SW 1271 (cell line): ENCODE measurements around the gene TMCO2.
A peak's percentile ranks its signal among the peaks of the same experiment; 100 is the strongest.

Experiments used
- DNase-seq, 2 experiments: peaks; one replicate each; lab custom pipeline; 2025; lab: John Stamatoyannopoulos, UW

The TMCO2 gene

GRCh38 chr1:40257688-40258444, 10.1 kb downstream of the TMCO2 start, which contains the start of gene ZMPSTE24:
ZMPSTE24 (plus strand) TSS chr1:40258236; CDS start chr1:40258272, 36 bp downstream.
- peak; percentile 83 to 94 for DNase-seq

- no peak for DNase-seq
Measured at GRCh38 chr1:40258445-40258769, 10.7 kb downstream of the TMCO2 start.

- DNase-seq, result no peak
Measured at GRCh38 chr1:40264354-40264781, 16.6 kb downstream of the TMCO2 start.

- DNase-seq, result no peak
Measured at GRCh38 chr1:40265298-40265697, 17.6 kb downstream of the TMCO2 start.

GRCh38 chr1:40265919-40266318, 18.2 kb downstream of the TMCO2 start:
- no peak for DNase-seq

- no peak for DNase-seq
Measured at GRCh38 chr1:40266786-40267535, 19.2 kb downstream of the TMCO2 start.

GRCh38 chr1:40267767-40268187, 20.0 kb downstream of the TMCO2 start:
- no peak for DNase-seq

GRCh38 chr1:40268211-40268610, 20.5 kb downstream of the TMCO2 start:
- DNase-seq, result no peak

GRCh38 chr1:40270152-40270834, 22.6 kb downstream of the TMCO2 start:
- no peak for DNase-seq

GRCh38 chr1:40272653-40273213, 25.0 kb downstream of the TMCO2 start:
- DNase-seq, result no peak

GRCh38 chr1:40273547-40274166, 25.9 kb downstream of the TMCO2 start:
- no peak for DNase-seq

GRCh38 chr1:40274331-40274730, 26.6 kb downstream of the TMCO2 start:
- DNase-seq, result no peak

GRCh38 chr1:40276122-40276521, 28.4 kb downstream of the TMCO2 start:
- no peak for DNase-seq

GRCh38 chr1:40281853-40282252, 34.1 kb downstream of the TMCO2 start:
- no peak for DNase-seq

GRCh38 chr1:40291293-40291692, 43.6 kb downstream of the TMCO2 start:
- DNase-seq, result no peak

- DNase-seq, result no peak
Measured at GRCh38 chr1:40299366-40300248, 51.9 kb downstream of the TMCO2 start.

GRCh38 chr1:40300249-40300567, 52.5 kb downstream of the TMCO2 start:
- no peak for DNase-seq

- DNase-seq, result no peak
Measured at GRCh38 chr1:40300651-40301050, 52.9 kb downstream of the TMCO2 start.

- DNase-seq, result no peak
Measured at GRCh38 chr1:40301066-40301465, 53.3 kb downstream of the TMCO2 start.
